HL-60 (cell line): ENCODE measurements around the gene STX1B.

ENCODE experiments used
- DNase-seq, 2 experiments: peaks; one replicate each; pipeline ENCODE4 v3.0.0-alpha.2; 2010 to 2020; ENCODE audit warnings: low read depth in 1 of 2, low spot score in 1 of 2
- H3K27ac ChIP-seq: fragments of 250-450 bp; sonication (Bioruptor Pico); replicated peaks from 2 replicates; pipeline ENCODE4 v1.5.1; 2020; ENCODE audit warnings: mild to moderate bottlenecking, moderate library complexity
- H3K27me3 ChIP-seq: fragments of 250-450 bp; sonication (Bioruptor Pico); 2 replicates; pipeline ENCODE4 v1.5.1; 2021; ENCODE audit warnings: mild to moderate bottlenecking, moderate library complexity; ENCODE audit not compliant: insufficient read depth, poor library complexity, severe bottlenecking
- H3K4me3 ChIP-seq: replicated peaks from 2 replicates; pipeline ENCODE4 v1.5.1; 2011; ENCODE audit warnings: mild to moderate bottlenecking, control low read depth, low read length; ENCODE audit not compliant: insufficient read depth
- GABPA ChIP-seq: IDR thresholded peaks from 2 replicates; pipeline ENCODE4 v1.6.1; 2012; ENCODE audit warnings: low read depth
- POLR2AphosphoS5 ChIP-seq: IDR thresholded peaks from 2 replicates; pipeline ENCODE4 v1.6.1; 2012; ENCODE audit warnings: low read depth
- SPI1 ChIP-seq: IDR thresholded peaks from 2 replicates; pipeline ENCODE4 v1.6.1; 2012; ENCODE audit warnings: low read depth, mild to moderate bottlenecking, borderline replicate concordance
- TF ChIP-seq, protein P1 (sequence below): IDR thresholded peaks from one replicate; pipeline ENCODE4 v1.5.1; 2011; ENCODE audit warnings: low read length, control low read depth, inconsistent platforms; ENCODE audit not compliant: insufficient read depth
- TF ChIP-seq, protein P2 (sequence below): IDR thresholded peaks from 2 replicates; pipeline ENCODE4 v1.6.1; 2012; ENCODE audit warnings: low read depth; ENCODE audit not compliant: insufficient replicate concordance

Gene STX1B

DNA sequence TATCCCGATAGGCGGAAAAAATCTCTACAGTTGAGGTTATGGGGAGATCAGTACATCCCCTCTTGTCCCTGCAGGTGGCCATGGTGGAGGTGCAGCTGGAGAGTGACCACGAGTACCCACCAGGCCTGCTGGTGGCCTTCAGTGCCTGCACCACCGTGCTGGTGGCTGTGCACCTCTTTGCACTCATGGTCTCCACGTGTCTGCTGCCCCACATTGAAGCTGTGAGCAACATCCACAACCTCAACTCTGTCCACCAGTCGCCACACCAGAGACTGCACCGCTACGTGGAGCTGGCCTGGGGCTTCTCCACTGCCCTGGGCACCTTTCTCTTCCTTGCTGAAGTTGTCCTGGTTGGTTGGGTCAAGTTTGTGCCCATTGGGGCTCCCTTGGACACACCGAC is 57.3 kb downstream of the STX1B start:
- DNase-seq: no peak
- Histone ChIP-seq H3K4me3 (no peak overlapping the region), H3K27ac (peak overlapping the region; percentile 17; the same call in 1 of the 2 replicates), H3K27me3 (no peaks in the 10 kb centered on the region)
- TF ChIP-seq SPI1 (no peak), GABPA (no peak), POLR2AphosphoS5 (no peak)
- TF ChIP-seq, protein P1, sequence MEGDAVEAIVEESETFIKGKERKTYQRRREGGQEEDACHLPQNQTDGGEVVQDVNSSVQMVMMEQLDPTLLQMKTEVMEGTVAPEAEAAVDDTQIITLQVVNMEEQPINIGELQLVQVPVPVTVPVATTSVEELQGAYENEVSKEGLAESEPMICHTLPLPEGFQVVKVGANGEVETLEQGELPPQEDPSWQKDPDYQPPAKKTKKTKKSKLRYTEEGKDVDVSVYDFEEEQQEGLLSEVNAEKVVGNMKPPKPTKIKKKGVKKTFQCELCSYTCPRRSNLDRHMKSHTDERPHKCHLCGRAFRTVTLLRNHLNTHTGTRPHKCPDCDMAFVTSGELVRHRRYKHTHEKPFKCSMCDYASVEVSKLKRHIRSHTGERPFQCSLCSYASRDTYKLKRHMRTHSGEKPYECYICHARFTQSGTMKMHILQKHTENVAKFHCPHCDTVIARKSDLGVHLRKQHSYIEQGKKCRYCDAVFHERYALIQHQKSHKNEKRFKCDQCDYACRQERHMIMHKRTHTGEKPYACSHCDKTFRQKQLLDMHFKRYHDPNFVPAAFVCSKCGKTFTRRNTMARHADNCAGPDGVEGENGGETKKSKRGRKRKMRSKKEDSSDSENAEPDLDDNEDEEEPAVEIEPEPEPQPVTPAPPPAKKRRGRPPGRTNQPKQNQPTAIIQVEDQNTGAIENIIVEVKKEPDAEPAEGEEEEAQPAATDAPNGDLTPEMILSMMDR: no peak
- TF ChIP-seq, protein P2, sequence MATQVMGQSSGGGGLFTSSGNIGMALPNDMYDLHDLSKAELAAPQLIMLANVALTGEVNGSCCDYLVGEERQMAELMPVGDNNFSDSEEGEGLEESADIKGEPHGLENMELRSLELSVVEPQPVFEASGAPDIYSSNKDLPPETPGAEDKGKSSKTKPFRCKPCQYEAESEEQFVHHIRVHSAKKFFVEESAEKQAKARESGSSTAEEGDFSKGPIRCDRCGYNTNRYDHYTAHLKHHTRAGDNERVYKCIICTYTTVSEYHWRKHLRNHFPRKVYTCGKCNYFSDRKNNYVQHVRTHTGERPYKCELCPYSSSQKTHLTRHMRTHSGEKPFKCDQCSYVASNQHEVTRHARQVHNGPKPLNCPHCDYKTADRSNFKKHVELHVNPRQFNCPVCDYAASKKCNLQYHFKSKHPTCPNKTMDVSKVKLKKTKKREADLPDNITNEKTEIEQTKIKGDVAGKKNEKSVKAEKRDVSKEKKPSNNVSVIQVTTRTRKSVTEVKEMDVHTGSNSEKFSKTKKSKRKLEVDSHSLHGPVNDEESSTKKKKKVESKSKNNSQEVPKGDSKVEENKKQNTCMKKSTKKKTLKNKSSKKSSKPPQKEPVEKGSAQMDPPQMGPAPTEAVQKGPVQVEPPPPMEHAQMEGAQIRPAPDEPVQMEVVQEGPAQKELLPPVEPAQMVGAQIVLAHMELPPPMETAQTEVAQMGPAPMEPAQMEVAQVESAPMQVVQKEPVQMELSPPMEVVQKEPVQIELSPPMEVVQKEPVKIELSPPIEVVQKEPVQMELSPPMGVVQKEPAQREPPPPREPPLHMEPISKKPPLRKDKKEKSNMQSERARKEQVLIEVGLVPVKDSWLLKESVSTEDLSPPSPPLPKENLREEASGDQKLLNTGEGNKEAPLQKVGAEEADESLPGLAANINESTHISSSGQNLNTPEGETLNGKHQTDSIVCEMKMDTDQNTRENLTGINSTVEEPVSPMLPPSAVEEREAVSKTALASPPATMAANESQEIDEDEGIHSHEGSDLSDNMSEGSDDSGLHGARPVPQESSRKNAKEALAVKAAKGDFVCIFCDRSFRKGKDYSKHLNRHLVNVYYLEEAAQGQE: no peak

DNA sequence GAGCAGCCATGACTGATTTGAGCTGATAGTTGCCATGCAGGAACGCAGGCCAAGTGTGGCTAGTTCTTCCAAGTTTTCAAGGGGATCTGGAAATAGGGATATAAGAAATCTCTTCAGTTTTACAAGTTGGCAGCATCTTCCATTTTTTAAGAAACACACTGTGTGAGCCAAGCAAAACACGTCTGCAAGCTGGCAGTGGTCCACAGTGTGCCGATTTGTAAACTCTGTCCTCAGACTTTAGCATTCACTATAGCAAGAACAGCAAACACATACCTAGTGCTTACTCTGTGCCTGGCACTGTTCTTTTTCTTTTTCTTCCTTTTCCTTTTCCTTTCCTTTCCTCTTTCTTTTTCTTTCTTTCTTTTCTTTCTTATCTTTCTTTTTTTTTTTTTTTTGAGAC is 58.7 kb downstream of the STX1B start:
- DNase-seq: no peak
- H3K27ac ChIP-seq: no peak overlapping the region

DNA sequence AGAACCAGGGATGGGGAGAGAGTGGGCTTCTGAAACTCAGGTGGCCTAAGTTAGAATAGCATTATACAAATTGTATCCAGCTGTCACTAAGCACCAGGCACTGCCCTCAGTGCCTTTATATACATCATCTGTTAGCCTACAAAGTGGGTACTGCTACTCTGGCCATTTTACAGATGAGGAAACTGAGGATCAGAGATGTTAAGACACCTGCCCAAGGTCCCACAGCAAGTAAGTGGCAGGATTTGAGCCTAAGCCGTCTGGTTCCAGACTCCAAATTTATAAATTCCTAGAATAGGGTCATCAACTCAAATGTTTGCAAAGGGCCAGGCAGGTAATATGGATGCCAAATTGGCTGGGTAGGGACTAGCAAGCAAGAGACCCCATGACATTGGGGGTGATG is 59.2 kb downstream of the STX1B start:
- Histone ChIP-seq H3K27ac (no peak overlapping the region; the same call in 1 of the 2 replicates), H3K4me3 (no peak overlapping the region), H3K27me3 (no peaks in the 10 kb centered on the region)
- no peak for DNase-seq
- TF ChIP-seq GABPA (no peak), POLR2AphosphoS5 (no peak), SPI1 (no peak)
- TF ChIP-seq, protein P2: no peak
- TF ChIP-seq, protein P1: no peak

More for the DNA sequence above, 58.7 kb downstream of the STX1B start:
- Histone ChIP-seq H3K27me3 (no peaks in the 10 kb centered on the region), H3K4me3 (no peak overlapping the region)
- TF ChIP-seq GABPA: no peak
- TF ChIP-seq SPI1: no peak
- TF ChIP-seq, protein P1: no peak
- TF ChIP-seq POLR2AphosphoS5: no peak

DNA sequence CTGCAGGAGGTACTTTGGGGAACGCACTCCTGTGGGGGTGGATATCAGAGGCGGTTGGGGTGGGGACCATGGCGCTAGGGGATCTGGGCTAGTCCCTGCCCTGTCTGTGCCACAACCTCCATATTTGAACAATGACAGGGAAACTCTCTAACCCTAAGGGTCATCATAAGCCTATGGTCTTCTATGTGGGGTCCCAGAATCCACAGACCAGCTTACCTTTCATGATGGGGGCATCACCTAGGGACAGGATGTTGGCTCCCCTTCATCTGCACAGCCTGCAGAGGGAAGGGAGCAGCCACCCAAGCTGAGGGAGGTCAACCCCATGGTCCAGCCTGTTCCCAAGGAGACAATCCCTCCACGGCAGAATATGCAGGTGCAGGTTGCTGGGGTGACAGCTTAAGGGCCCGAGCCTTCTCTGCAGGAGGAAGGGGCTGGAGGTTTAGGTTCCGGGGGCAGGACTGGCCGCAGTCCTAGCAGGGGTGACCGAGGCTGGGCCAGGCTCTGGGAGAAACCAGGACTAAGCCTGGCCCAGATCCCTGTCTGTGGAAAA is 59.8 kb downstream of the STX1B start:
- Histone ChIP-seq H3K27me3 (no peaks in the 10 kb centered on the region), H3K27ac (peak overlapping the region; percentile 88), H3K4me3 (peak overlapping the region; percentile 47)
- TF ChIP-seq SPI1: no peak
- no peak for TF ChIP-seq POLR2AphosphoS5
- TF ChIP-seq, protein P2: no peak
- TF ChIP-seq, protein P1: no peak
- no peak for TF ChIP-seq GABPA
- no peak for DNase-seq
